Spinal cord (tissue), 10 donors: Measurements from ENCODE around the gene YBEY. TPM values are rescaled to one million over a fixed set of nuclear protein-coding genes. Genes with fewer than 3 reads are reported as not detected.

Source experiments
- DNase-seq, 6 donors: peaks; one replicate each; pipeline versions ENCODE4 v3.0.0 to v3.0.0-alpha.2; 2013 to 2015; ENCODE audit warnings: low spot score in 6 of 6, low read depth in 4 of 6
- H3K27ac ChIP-seq: one replicate; pipeline ENCODE4 v1.5.1; 2013; ENCODE audit warnings: low read depth, low read length, control low read depth
- H3K27me3 ChIP-seq: one replicate; pipeline ENCODE4 v1.6.1; 2013; ENCODE audit warnings: low read length; ENCODE audit not compliant: control insufficient read depth, insufficient read depth
- H3K36me3 ChIP-seq: one replicate; pipeline ENCODE4 v1.6.1; 2013; ENCODE audit warnings: low read length; ENCODE audit not compliant: control insufficient read depth, insufficient read depth
- H3K4me1 ChIP-seq: one replicate; pipeline ENCODE4 v1.6.1; 2013; ENCODE audit warnings: low read length; ENCODE audit not compliant: control insufficient read depth, insufficient read depth
- H3K4me3 ChIP-seq: one replicate; pipeline ENCODE4 v1.5.1; 2013; ENCODE audit warnings: low read depth, low read length, control low read depth
- H3K9me3 ChIP-seq: one replicate; pipeline ENCODE4 v1.6.1; 2013; ENCODE audit warnings: low read length; ENCODE audit not compliant: control insufficient read depth, insufficient read depth
- whole genome bisulfite sequencing: methylation state at CpG from one replicate; pipeline ENCODE4 v1.1.5; 2013; ENCODE audit warnings: missing lambda C conversion rate; ENCODE audit not compliant: insufficient coverage; 5-methylcytosine and 5-hydroxymethylcytosine counted together
- polyA plus RNA-seq, 2 donors: library from polyadenylated mRNA; unstranded; fragments of 120-200 nt; gene quantifications; one replicate each; pipeline ENCODE4 v1.2.1, GENCODE V29; 2013; ENCODE audit not compliant: insufficient read length in 2 of 2
- total RNA-seq, 2 donors: library from RNA; depleted of rRNA in 1 of 2; stranded (reverse); fragments of 120-200 nt in 1 of 2; fragments of >200 nt in 1 of 2; gene quantifications; one replicate each; pipeline versions ENCODE4 v1.2.3 to v1.2.4, GENCODE V29; 2013 to 2014
- donor health status: healthy.

Gene YBEY
- total and polyA plus RNA-seq, 4 donors: 11.5 to 22.8 (median 20.3) TPM

- H3K4me1 ChIP-seq: peaks cover 29% of the 10 kb centered on the region
- peak overlapping the region; percentile 60 for H3K4me3 ChIP-seq
- no peaks in the 10 kb centered on the region for H3K27me3 ChIP-seq
- DNase-seq: peak in 2 of 6 donors; percentile 3 to 4
- H3K27ac ChIP-seq: peak overlapping the region; percentile 17
- WGBS: 0% methylated on average over 34 of the region's 34 CpGs
- no peaks in the 10 kb centered on the region for H3K9me3 ChIP-seq
- H3K36me3 ChIP-seq: peaks cover 18% of the 10 kb centered on the region
Observed at GRCh38 chr21:46323227-46323709, 37.1 kb downstream of the YBEY start.

GRCh38 chr21:46323710-46324389 lies 37.7 kb downstream of the YBEY start, which contains the start of the genes C21orf58 and PCNT:
C21orf58 (minus strand) TSS chr21:46323870; CDS start chr21:46322738, 1,132 bp downstream.
PCNT (plus strand) TSS chr21:46324156; CDS start chr21:46324229, 73 bp downstream.
- no peaks in the 10 kb centered on the region for H3K9me3 ChIP-seq
- peak within 1 kb of the TSS; percentile 96 for H3K27ac ChIP-seq
- under 1% methylated on average over 76 of the region's 76 CpGs for WGBS
- H3K4me3 ChIP-seq: peak within 1 kb of the TSS; percentile 98
- H3K36me3 ChIP-seq: peaks cover 18% of the 10 kb centered on the region
- peaks cover 29% of the 10 kb centered on the region for H3K4me1 ChIP-seq
- DNase-seq: peak; percentile 82 to 99 (median 95)
- H3K27me3 ChIP-seq: no peaks in the 10 kb centered on the region

GRCh38 chr21:46324390-46325072 lies 38.4 kb downstream of the YBEY start:
- DNase-seq: peak; percentile 40 to 95 (median 80)
- Histone ChIP-seq H3K9me3 (no peaks in the 10 kb centered on the region), H3K4me3 (peak overlapping the region; percentile 98), H3K27ac (peak overlapping the region; percentile 96), H3K4me1 (peaks cover 29% of the 10 kb centered on the region), H3K36me3 (peaks cover 18% of the 10 kb centered on the region), H3K27me3 (no peaks in the 10 kb centered on the region)
- under 1% methylated on average over 98 of the region's 98 CpGs for WGBS

- Histone ChIP-seq H3K27ac (peak overlapping the region; percentile 52), H3K4me1 (peaks cover 29% of the 10 kb centered on the region), H3K4me3 (peak overlapping the region; percentile 57), H3K9me3 (no peaks in the 10 kb centered on the region), H3K27me3 (no peaks in the 10 kb centered on the region), H3K36me3 (peaks cover 26% of the 10 kb centered on the region)
- peak in 5 of 6 donors; percentile 4 to 74 (median 20) for DNase-seq
- 4% methylated on average over 40 of the region's 43 CpGs for WGBS
Observed at GRCh38 chr21:46325073-46325912, 39.2 kb downstream of the YBEY start.

GRCh38 chr21:46326110-46326703 lies 40.1 kb downstream of the YBEY start:
- no peaks in the 10 kb centered on the region for H3K9me3 ChIP-seq
- no peaks in the 10 kb centered on the region for H3K27me3 ChIP-seq
- peak in 1 of 6 donors; percentile 32 for DNase-seq
- H3K36me3 ChIP-seq: peaks cover 32% of the 10 kb centered on the region
- no peak overlapping the region for H3K27ac ChIP-seq
- 91% methylated on average over 14 of the region's 15 CpGs for WGBS
- H3K4me3 ChIP-seq: no peak overlapping the region
- H3K4me1 ChIP-seq: peaks cover 29% of the 10 kb centered on the region

- no peak overlapping the region for H3K4me3 ChIP-seq
- H3K4me1 ChIP-seq: peaks cover 20% of the 10 kb centered on the region
- no peaks in the 10 kb centered on the region for H3K9me3 ChIP-seq
- no peak overlapping the region for H3K27ac ChIP-seq
- H3K36me3 ChIP-seq: peaks cover 38% of the 10 kb centered on the region
- 92% methylated on average over 4 of the region's 4 CpGs for WGBS
- H3K27me3 ChIP-seq: no peaks in the 10 kb centered on the region
- no peak for DNase-seq
Observed at GRCh38 chr21:46327711-46328110, 41.6 kb downstream of the YBEY start.

GRCh38 chr21:46328151-46328550 lies 42.0 kb downstream of the YBEY start:
- no peaks in the 10 kb centered on the region for H3K27me3 ChIP-seq
- H3K27ac ChIP-seq: no peak overlapping the region
- H3K4me3 ChIP-seq: no peak overlapping the region
- H3K9me3 ChIP-seq: no peaks in the 10 kb centered on the region
- no peak for DNase-seq
- peaks cover 15% of the 10 kb centered on the region for H3K4me1 ChIP-seq
- WGBS: 97% methylated on average over 4 of the region's 5 CpGs
- H3K36me3 ChIP-seq: peaks cover 38% of the 10 kb centered on the region

GRCh38 chr21:46329796-46330195 lies 43.7 kb downstream of the YBEY start:
- Histone ChIP-seq H3K4me3 (no peak overlapping the region), H3K4me1 (peaks cover 13% of the 10 kb centered on the region), H3K27me3 (no peaks in the 10 kb centered on the region), H3K9me3 (no peaks in the 10 kb centered on the region), H3K36me3 (peaks cover 47% of the 10 kb centered on the region), H3K27ac (no peak overlapping the region)
- DNase-seq: no peak
- WGBS: 86% methylated on average over 2 of the region's 2 CpGs
